A172 (cell line): ENCODE data around the gene PPCDC. TPM values are rescaled to one million over a fixed set of nuclear protein-coding genes. Genes with fewer than 3 reads are reported as not detected.

Experiments
- total RNA-seq: library from RNA; depleted of rRNA; stranded (reverse); fragments of >200 nt; shearing (Covaris generic); gene quantifications from 2 replicates; pipeline ENCODE4 v1.2.3, GENCODE V29; 2014; rRNA removed

Gene PPCDC
- total RNA-seq, 1 experiment from 2014 or later: 16.1 TPM

Other genes starting within 250 kb of the PPCDC start
- 28.3 and 29.8 TPM in 2 replicates for gene CSK, start 241.5 kb upstream of the PPCDC start, total RNA-seq
- not detected in 2 replicates for gene LMAN1L, start 210.8 kb upstream of the PPCDC start, total RNA-seq
- not detected in 2 replicates for gene CPLX3, start 197.0 kb upstream of the PPCDC start, total RNA-seq
- 35.9 and 40.1 TPM in 2 replicates for gene ULK3, start 180.4 kb upstream of the PPCDC start, total RNA-seq
- 36.1 and 39.7 TPM in 2 replicates for gene SCAMP2, start 150.2 kb upstream of the PPCDC start, total RNA-seq
- gene MPI, start 133.5 kb upstream of the PPCDC start, total RNA-seq: 48.5 and 50.3 TPM in 2 replicates
- gene FAM219B, start 116.7 kb upstream of the PPCDC start, total RNA-seq: 26.6 and 28.6 TPM in 2 replicates
- gene COX5A, start 85.5 kb upstream of the PPCDC start, total RNA-seq: 124 and 129 TPM in 2 replicates
- 1.1 and 1.5 TPM in 2 replicates for gene RPP25, start 66.8 kb upstream of the PPCDC start, total RNA-seq
- 4.7 and 5.9 TPM in 2 replicates for gene SCAMP5, start 28.0 kb upstream of the PPCDC start, total RNA-seq
- gene C15orf39, start 178.3 kb downstream of the PPCDC start, total RNA-seq: 2.3 and 2.7 TPM in 2 replicates
- gene GOLGA6C, start 234.7 kb downstream of the PPCDC start, total RNA-seq: not detected in 2 replicates